ENCODE measurements around the gene TSPAN18. TPM values are rescaled to one million over a fixed set of nuclear protein-coding genes. Genes with fewer than 3 reads are reported as not detected.
A peak's percentile ranks its signal among the peaks of the same experiment; 100 is the strongest.

The TSPAN18 gene
- total RNA-seq, 2 experiments from 2014 or later: 0.52 to 1.2 TPM

GRCh38 chr11:44727114-44727372 is 281 bp downstream of the TSPAN18 start:
- Mint-ChIP-seq H3K4me1 (peaks cover 32% of the 10 kb centered on the region), H3K4me3 (no peak overlapping the region), H3K27me3 (peaks cover 22% of the 10 kb centered on the region), H3K36me3 (no peaks in the 10 kb centered on the region), H3K9me3 (no peaks in the 10 kb centered on the region), H3K27ac (no peak overlapping the region)
- peak; percentile 14 for DNase-seq

- Mint-ChIP-seq H3K27me3 (peaks cover 22% of the 10 kb centered on the region), H3K4me1 (peaks cover 32% of the 10 kb centered on the region), H3K27ac (no peak overlapping the region), H3K9me3 (no peaks in the 10 kb centered on the region), H3K36me3 (no peaks in the 10 kb centered on the region), H3K4me3 (peak overlapping the region; percentile 81)
- peak; percentile 84 for DNase-seq
Observed at GRCh38 chr11:44727373-44728287, 868 bp downstream of the TSPAN18 start.

- H3K27me3 Mint-ChIP-seq: peaks cover 22% of the 10 kb centered on the region
- no peak overlapping the region for H3K27ac Mint-ChIP-seq
- H3K4me3 Mint-ChIP-seq: peak overlapping the region; percentile 81
- no peaks in the 10 kb centered on the region for H3K9me3 Mint-ChIP-seq
- H3K36me3 Mint-ChIP-seq: no peaks in the 10 kb centered on the region
- DNase-seq: no peak
- peaks cover 32% of the 10 kb centered on the region for H3K4me1 Mint-ChIP-seq
Observed at GRCh38 chr11:44728491-44728910, 1.7 kb downstream of the TSPAN18 start.

- H3K4me1 Mint-ChIP-seq: peaks cover 32% of the 10 kb centered on the region
- no peak overlapping the region for H3K4me3 Mint-ChIP-seq
- H3K27me3 Mint-ChIP-seq: peaks cover 22% of the 10 kb centered on the region
- no peaks in the 10 kb centered on the region for H3K36me3 Mint-ChIP-seq
- no peak overlapping the region for H3K27ac Mint-ChIP-seq
- DNase-seq: no peak
- no peaks in the 10 kb centered on the region for H3K9me3 Mint-ChIP-seq
Observed at GRCh38 chr11:44729063-44729462, 2.3 kb downstream of the TSPAN18 start.

GRCh38 chr11:44729713-44730112 is 3.0 kb downstream of the TSPAN18 start:
- Mint-ChIP-seq H3K36me3 (no peaks in the 10 kb centered on the region), H3K27ac (no peak overlapping the region), H3K4me3 (no peak overlapping the region), H3K27me3 (peaks cover 22% of the 10 kb centered on the region), H3K9me3 (no peaks in the 10 kb centered on the region), H3K4me1 (peaks cover 32% of the 10 kb centered on the region)
- DNase-seq: no peak

- no peaks in the 10 kb centered on the region for H3K9me3 Mint-ChIP-seq
- H3K4me1 Mint-ChIP-seq: peaks cover 26% of the 10 kb centered on the region
- DNase-seq: no peak
- peaks cover 22% of the 10 kb centered on the region for H3K27me3 Mint-ChIP-seq
- no peaks in the 10 kb centered on the region for H3K36me3 Mint-ChIP-seq
- H3K4me3 Mint-ChIP-seq: no peak overlapping the region
- no peak overlapping the region for H3K27ac Mint-ChIP-seq
Observed at GRCh38 chr11:44730775-44731174, 4.0 kb downstream of the TSPAN18 start.

- DNase-seq: no peak
- Mint-ChIP-seq H3K4me3 (no peak overlapping the region), H3K27ac (no peak overlapping the region), H3K9me3 (no peaks in the 10 kb centered on the region), H3K27me3 (peaks cover 15% of the 10 kb centered on the region), H3K4me1 (peaks cover 21% of the 10 kb centered on the region), H3K36me3 (no peaks in the 10 kb centered on the region)
Observed at GRCh38 chr11:44731685-44732430, 5.1 kb downstream of the TSPAN18 start.

GRCh38 chr11:44732564-44732963 is 5.8 kb downstream of the TSPAN18 start:
- Mint-ChIP-seq H3K4me1 (peaks cover 28% of the 10 kb centered on the region), H3K36me3 (no peaks in the 10 kb centered on the region), H3K9me3 (no peaks in the 10 kb centered on the region), H3K27me3 (peaks cover 15% of the 10 kb centered on the region), H3K27ac (no peak overlapping the region), H3K4me3 (no peak overlapping the region)
- no peak for DNase-seq

GRCh38 chr11:44733877-44734276 is 7.1 kb downstream of the TSPAN18 start:
- Mint-ChIP-seq H3K9me3 (no peaks in the 10 kb centered on the region), H3K4me1 (peaks cover 20% of the 10 kb centered on the region), H3K36me3 (no peaks in the 10 kb centered on the region), H3K4me3 (no peak overlapping the region), H3K27me3 (peaks cover 12% of the 10 kb centered on the region), H3K27ac (no peak overlapping the region)
- no peak for DNase-seq

- Mint-ChIP-seq H3K4me1 (peaks cover 14% of the 10 kb centered on the region), H3K4me3 (no peak overlapping the region), H3K36me3 (no peaks in the 10 kb centered on the region), H3K27ac (no peak overlapping the region), H3K27me3 (peaks cover 13% of the 10 kb centered on the region), H3K9me3 (no peaks in the 10 kb centered on the region)
- DNase-seq: no peak
Observed at GRCh38 chr11:44734843-44735381, 8.2 kb downstream of the TSPAN18 start.

GRCh38 chr11:44736791-44737190 is 10.0 kb downstream of the TSPAN18 start:
- no peak for DNase-seq
- Mint-ChIP-seq H3K4me1 (peaks cover 14% of the 10 kb centered on the region), H3K9me3 (no peaks in the 10 kb centered on the region), H3K4me3 (no peak overlapping the region), H3K27me3 (peaks cover 17% of the 10 kb centered on the region), H3K27ac (no peak overlapping the region), H3K36me3 (no peaks in the 10 kb centered on the region)

GRCh38 chr11:44737245-44738085 is 10.7 kb downstream of the TSPAN18 start:
- H3K4me1 Mint-ChIP-seq: peaks cover 14% of the 10 kb centered on the region
- H3K27ac Mint-ChIP-seq: no peak overlapping the region
- DNase-seq: peak; percentile 17
- no peaks in the 10 kb centered on the region for H3K36me3 Mint-ChIP-seq
- peak overlapping the region; percentile 32 for H3K4me3 Mint-ChIP-seq
- peaks cover 17% of the 10 kb centered on the region for H3K27me3 Mint-ChIP-seq
- H3K9me3 Mint-ChIP-seq: no peaks in the 10 kb centered on the region

GRCh38 chr11:44738791-44739190 is 12.0 kb downstream of the TSPAN18 start:
- DNase-seq: no peak
- H3K27me3 Mint-ChIP-seq: peaks cover 17% of the 10 kb centered on the region
- H3K36me3 Mint-ChIP-seq: no peaks in the 10 kb centered on the region
- no peak overlapping the region for H3K4me3 Mint-ChIP-seq
- H3K4me1 Mint-ChIP-seq: peaks cover 14% of the 10 kb centered on the region
- no peak overlapping the region for H3K27ac Mint-ChIP-seq
- H3K9me3 Mint-ChIP-seq: no peaks in the 10 kb centered on the region

- Mint-ChIP-seq H3K36me3 (no peaks in the 10 kb centered on the region), H3K9me3 (no peaks in the 10 kb centered on the region), H3K27me3 (peaks cover 17% of the 10 kb centered on the region), H3K4me3 (no peak overlapping the region), H3K27ac (no peak overlapping the region), H3K4me1 (peaks cover 15% of the 10 kb centered on the region)
- DNase-seq: no peak
Observed at GRCh38 chr11:44740967-44741366, 14.2 kb downstream of the TSPAN18 start.

GRCh38 chr11:44741976-44742375 is 15.2 kb downstream of the TSPAN18 start:
- H3K27ac Mint-ChIP-seq: no peak overlapping the region

More at GRCh38 chr11:44741976-44742375, 15.2 kb downstream of the TSPAN18 start:
- peaks cover 13% of the 10 kb centered on the region for H3K4me1 Mint-ChIP-seq
- H3K27me3 Mint-ChIP-seq: peaks cover 17% of the 10 kb centered on the region
- no peaks in the 10 kb centered on the region for H3K9me3 Mint-ChIP-seq
- no peaks in the 10 kb centered on the region for H3K36me3 Mint-ChIP-seq
- H3K4me3 Mint-ChIP-seq: no peak overlapping the region
- DNase-seq: no peak

Data from activated naive CD8-positive, alpha-beta T cell treated with anti-CD3 and anti-CD28 coated beads for 36 hours (primary cell).